IMR-90 (cell line): Measurements from ENCODE around the gene PRKAG2. TPM values are rescaled to one million over a fixed set of nuclear protein-coding genes. Genes with fewer than 3 reads are reported as not detected.

Source experiments
- ATAC-seq: fragments of 200-7000 bp; cut with Tn5 transposase; 2 replicates; pipeline ENCODE4 v1.9.1; 2020; ENCODE audit warnings: low read depth, mild to moderate bottlenecking, moderate library complexity
- BruUV-seq: library from RNA; stranded (reverse); fragments of 400-500 nt; replicated peaks from 2 replicates; lab custom pipeline; 2021; lab: Mats Ljungman, UMichigan
- CTCF ChIA-PET: fragments of 300-600 bp; formaldehyde crosslinking; extraction: SDS; loops from one replicate; lab custom pipeline; 2021; ENCODE audit warnings: antibody characterized with exemption; lab: Yijun Ruan, JAX
- POLR2A ChIA-PET: fragments of 300-600 bp; sonication (Branson Sonifier 250); formaldehyde crosslinking; loops from one replicate; lab custom pipeline; 2022; ENCODE audit warnings: antibody characterized with exemption; ENCODE audit not compliant: unreplicated experiment; lab: Charles Lee
- DNase-seq: peaks from one replicate; pipeline ENCODE4 v3.0.0; 2013
- H2AFZ ChIP-seq: replicated peaks from 2 replicates; pipeline ENCODE3; 2013; ENCODE audit warnings: low read length, mild to moderate bottlenecking; ENCODE audit not compliant: poor library complexity
- H2AK5ac ChIP-seq: 2 replicates; pipeline ENCODE4 v1.6.1; 2013; ENCODE audit warnings: low read depth, low read length, inconsistent platforms
- H2AK9ac ChIP-seq: replicated peaks from 2 replicates; pipeline ENCODE3; 2013; ENCODE audit warnings: mild to moderate bottlenecking, low read depth, low read length, moderate library complexity; ENCODE audit not compliant: poor library complexity
- H2BK120ac ChIP-seq: 2 replicates; pipeline ENCODE4 v1.6.1; 2013; ENCODE audit warnings: low read depth, low read length, inconsistent platforms
- H2BK15ac ChIP-seq: 3 replicates; pipeline ENCODE4 v1.6.1; 2013; ENCODE audit warnings: low read depth, low read length, inconsistent platforms
- H2BK20ac ChIP-seq: 2 replicates; pipeline ENCODE4 v1.6.1; 2013; ENCODE audit warnings: low read depth, mild to moderate bottlenecking, inconsistent platforms, low read length, moderate library complexity
- H2BK5ac ChIP-seq: 2 replicates; pipeline ENCODE4 v1.6.1; 2013; ENCODE audit warnings: mild to moderate bottlenecking, low read depth, low read length, inconsistent platforms; ENCODE audit not compliant: poor library complexity, severe bottlenecking
- H3K14ac ChIP-seq: replicated peaks from 2 replicates; pipeline ENCODE4 v1.6.1; 2013; ENCODE audit warnings: low read depth, low read length, inconsistent platforms
- H3K18ac ChIP-seq: 2 replicates; pipeline ENCODE4 v1.6.1; 2013; ENCODE audit warnings: low read depth, low read length, control low read depth
- H3K23ac ChIP-seq: 2 replicates; pipeline ENCODE4 v1.6.1; 2013; ENCODE audit warnings: low read depth, low read length, inconsistent platforms
- H3K27ac ChIP-seq: 2 replicates; pipeline ENCODE4 v1.5.1; 2013; ENCODE audit warnings: mild to moderate bottlenecking, control low read depth, low read length; ENCODE audit not compliant: insufficient read depth
- H3K27me3 ChIP-seq: 2 replicates; pipeline ENCODE4 v1.6.1; 2013; ENCODE audit warnings: low read length; ENCODE audit not compliant: control insufficient read depth, insufficient read depth
- H3K36me3 ChIP-seq: 2 replicates; pipeline ENCODE4 v1.6.1; 2013; ENCODE audit warnings: low read length, mixed read lengths; ENCODE audit not compliant: control insufficient read depth, insufficient read depth
- H3K4ac ChIP-seq: 2 replicates; pipeline ENCODE4 v1.6.1; 2013; ENCODE audit warnings: low read depth, low read length, inconsistent platforms
- H3K4me1 ChIP-seq: 2 replicates; pipeline ENCODE4 v1.6.1; 2013; ENCODE audit warnings: low read length, mixed read lengths; ENCODE audit not compliant: control insufficient read depth, insufficient read depth
- H3K4me2 ChIP-seq: 2 replicates; pipeline ENCODE4 v1.6.1; 2013; ENCODE audit warnings: low read depth, mild to moderate bottlenecking, control low read depth, low read length, moderate library complexity
- H3K4me3 ChIP-seq: 2 replicates; pipeline ENCODE4 v1.5.1; 2013; ENCODE audit warnings: low read depth, mild to moderate bottlenecking, control low read depth, low read length, moderate library complexity; ENCODE audit not compliant: insufficient read depth
- H3K56ac ChIP-seq: 2 replicates; pipeline ENCODE4 v1.6.1; 2013; ENCODE audit warnings: low read length, inconsistent platforms; ENCODE audit not compliant: insufficient read depth; ENCODE audit errors: extremely low read depth
- H3K79me1 ChIP-seq, 2 experiments: 2 replicates each; pipeline ENCODE4 v1.6.1; 2013; ENCODE audit warnings: low read length in 2 of 2, inconsistent platforms in 1 of 2, low read depth in 1 of 2
- H3K9ac ChIP-seq: 2 replicates; pipeline ENCODE4 v1.6.1; 2013; ENCODE audit warnings: low read depth, low read length, control low read depth
- H3K9me1 ChIP-seq: 2 replicates; pipeline ENCODE4 v1.6.1; 2013; ENCODE audit warnings: low read length, inconsistent platforms; ENCODE audit not compliant: insufficient read depth
- H3K9me3 ChIP-seq: 2 replicates; pipeline ENCODE4 v1.6.1; 2013; ENCODE audit warnings: low read length; ENCODE audit not compliant: control insufficient read depth, insufficient read depth
- H4K20me1 ChIP-seq: 2 replicates; pipeline ENCODE4 v1.6.1; 2013; ENCODE audit warnings: low read length, inconsistent platforms; ENCODE audit not compliant: insufficient read depth
- H4K5ac ChIP-seq: 2 replicates; pipeline ENCODE4 v1.6.1; 2013; ENCODE audit warnings: mild to moderate bottlenecking, low read depth, low read length, control low read depth
- H4K8ac ChIP-seq, 2 experiments: 2 replicates each; pipeline ENCODE4 v1.6.1; 2013; ENCODE audit warnings: low read depth in 2 of 2, low read length in 2 of 2, control low read depth in 1 of 2, inconsistent platforms in 1 of 2
- H4K91ac ChIP-seq: 2 replicates; pipeline ENCODE4 v1.6.1; 2013; ENCODE audit warnings: low read depth, low read length, inconsistent platforms; ENCODE audit not compliant: insufficient read depth
- BHLHE40 ChIP-seq: fragments of 150-350 bp; IDR thresholded peaks from 2 replicates; pipeline ENCODE4 v1.6.1; 2016; ENCODE audit warnings: mild to moderate bottlenecking, low read depth, low read length
- CEBPB ChIP-seq: IDR thresholded peaks from 2 replicates; pipeline ENCODE4 v1.6.1; 2012; ENCODE audit warnings: low read depth, low read length, improper control_type of control experiment
- MAFK ChIP-seq: IDR thresholded peaks from 2 replicates; pipeline ENCODE4 v1.6.1; 2012; ENCODE audit warnings: low read depth, low read length, improper control_type of control experiment
- MXI1 ChIP-seq: IDR thresholded peaks from 2 replicates; pipeline ENCODE4 v1.6.1; 2012; ENCODE audit warnings: low read depth, mild to moderate bottlenecking, low read length, moderate library complexity, borderline replicate concordance
- NFE2L2 ChIP-seq: fragments of 150-350 bp; IDR thresholded peaks from 2 replicates; pipeline ENCODE4 v1.6.1; 2016; ENCODE audit warnings: low read depth, mild to moderate bottlenecking, low read length
- POLR2A ChIP-seq: IDR thresholded peaks from 2 replicates; pipeline ENCODE4 v1.6.1; 2012; ENCODE audit warnings: mild to moderate bottlenecking, low read depth, low read length
- RAD21 ChIP-seq: IDR thresholded peaks from 2 replicates; pipeline ENCODE4 v1.6.1; 2012; ENCODE audit warnings: low read length, improper control_type of control experiment
- RFX5 ChIP-seq: IDR thresholded peaks from 2 replicates; pipeline ENCODE4 v1.8.0; 2012; ENCODE audit warnings: low read depth, mild to moderate bottlenecking, low read length, moderate library complexity
- SMC3 ChIP-seq: fragments of 150-350 bp; IDR thresholded peaks from 2 replicates; pipeline ENCODE4 v1.6.1; 2016; ENCODE audit warnings: low read depth, mild to moderate bottlenecking, antibody characterized with exemption, low read length, moderate library complexity
- USF2 ChIP-seq: fragments of 150-350 bp; IDR thresholded peaks from 2 replicates; pipeline ENCODE4 v1.6.1; 2017; ENCODE audit warnings: mild to moderate bottlenecking, antibody characterized with exemption, low read length, low read depth
- WGBS, 2 experiments: methylation state at CpG; one replicate each; pipeline versions ENCODE4 v1.1.5 to v1.1.7; 2013; ENCODE audit warnings: missing lambda C conversion rate in 2 of 2; ENCODE audit not compliant: insufficient read length in 1 of 2; ENCODE audit errors: extremely low coverage in 2 of 2; 5-methylcytosine and 5-hydroxymethylcytosine counted together
- dilution Hi-C: fragments of 300-500 bp; cut with HindIII; formaldehyde crosslinking; loops from one replicate; pipeline ENCODE4 v1.14.3; 2018; ENCODE audit warnings: low sequenced_read_pairs; ENCODE audit not compliant: unreplicated experiment
- in situ Hi-C: fragments of 300-500 bp; cut with MboI; formaldehyde crosslinking; loops from 3 replicates; pipeline ENCODE4 v1.14.3; 2019; ENCODE audit warnings: low sequenced_read_pairs, inconsistent platforms, mixed read lengths
- intact Hi-C: fragments of 100-400 bp; cut with micrococcal nuclease; formaldehyde crosslinking; loops from 2 replicates; pipeline ENCODE4 v1.10.0; 2022
- polyA plus RNA-seq, 3 experiments: library from polyadenylated mRNA; depleted of rRNA; stranded (reverse); fragments of >200 nt; gene quantifications; 2 replicates each; pipeline ENCODE4 v1.2.3, GENCODE V29; 2012; ENCODE audit warnings: low replicate concordance in 1 of 3
- total RNA-seq: library from RNA; depleted of rRNA; stranded (reverse); fragments of >200 nt; gene quantifications from 2 replicates; pipeline ENCODE4 v1.2.3, GENCODE V29; 2012

The PRKAG2 gene
- total and polyA plus RNA-seq, 2 of the 4 experiments (the other 2 are of a cell fraction): 15.4 to 21.6 TPM

DNA sequence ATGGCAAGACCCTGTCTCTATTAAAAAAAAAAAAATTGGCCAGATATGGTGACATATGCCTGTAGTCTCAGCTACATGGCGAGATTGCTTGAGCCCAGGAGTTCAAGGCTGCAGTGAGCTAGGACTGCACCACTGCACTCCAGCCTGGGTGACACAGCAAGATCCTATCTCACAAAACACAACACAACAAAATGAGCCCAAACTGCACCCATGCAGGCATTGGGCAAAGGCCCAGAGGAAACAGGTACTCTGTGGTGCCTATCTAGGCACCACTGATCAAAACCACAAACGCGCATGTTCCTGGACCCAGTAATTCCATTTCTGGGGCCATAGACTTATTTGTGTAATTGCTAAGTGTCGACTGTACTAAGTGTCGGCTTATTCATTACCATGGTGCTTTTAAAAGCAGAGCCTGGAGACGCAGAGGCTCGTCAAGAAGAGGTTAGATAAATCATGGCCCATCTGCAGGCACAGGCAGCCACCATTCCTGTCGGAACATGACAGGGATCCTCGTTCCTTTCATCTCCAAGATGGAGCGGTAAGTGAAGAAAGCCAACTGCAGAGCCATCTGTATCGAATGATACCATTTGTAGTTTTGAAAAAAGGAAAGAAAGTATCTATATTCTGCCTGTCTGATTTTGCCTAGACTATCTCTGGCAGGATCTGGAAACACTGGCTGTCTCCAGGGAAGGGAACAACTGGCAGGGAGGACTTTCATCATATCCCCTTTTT, 196.9 kb downstream of the PRKAG2 start:
- no peak for TF ChIP-seq MXI1
- TF ChIP-seq POLR2A: no peak
- TF ChIP-seq BHLHE40: no peak
- TF ChIP-seq NFE2L2: no peak
- no peak for TF ChIP-seq RFX5
- no peak for TF ChIP-seq SMC3
- TF ChIP-seq USF2: no peak
- TF ChIP-seq RAD21: no peak
- TF ChIP-seq MAFK: no peak
- TF ChIP-seq CEBPB: no peak
- Histone ChIP-seq H3K36me3 (no peaks in the 10 kb centered on the region), H3K4me1 (peaks cover 12% of the 10 kb centered on the region), H2AFZ (no peak overlapping the region), H3K9me3 (no peaks in the 10 kb centered on the region), H2BK15ac (peak overlapping the region; percentile 23; the same call in 2 of the 3 replicates), H3K14ac (no peak overlapping the region; the same call in 1 of the 2 replicates), H3K27ac (peak overlapping the region; percentile 63; the same call in 1 of the 2 replicates), H4K91ac (peak overlapping the region; percentile 54), H2BK20ac (peak overlapping the region; percentile 80), H3K4ac (peak overlapping the region; percentile 77), H3K4me2 (no peak overlapping the region), H3K18ac (0 out of 2 replicates have a peak overlapping the region, but pooled peaks have one; percentile 5), H2BK5ac (peak overlapping the region; percentile 42), H3K56ac (no peak overlapping the region), H2BK120ac (peak overlapping the region; percentile 83), H3K9me1 (peaks cover 14% of the 10 kb centered on the region), H4K5ac (no peak overlapping the region), H4K20me1 (no peaks in the 10 kb centered on the region), H2AK9ac (no peak overlapping the region), H3K9ac (no peak overlapping the region), H4K8ac (peak overlapping the region; percentile 33 to 39; a peak in 3 of 4 replicates), H3K79me1 (no peaks in the 10 kb centered on the region), H3K4me3 (no peak overlapping the region), H3K23ac (0 out of 2 replicates have a peak overlapping the region, but pooled peaks have one; percentile 29), H3K27me3 (no peaks in the 10 kb centered on the region), H2AK5ac (peak overlapping the region; percentile 64)
- CTCF ChIA-PET: interaction anchor here (0.6 kb wide), 1 partner anchor 87 kb away, joined by 3 read pairs; no protein-coding TSS in a partner anchor
- 76% methylated on average over 4 of the region's 11 CpGs; no CpG with 5 or more reads in 1 of the 2 experiments for WGBS, 2 experiments
- in situ Hi-C loops: no loop called here
- ATAC-seq (no peak; the same call in 1 of the 2 replicates), DNase-seq (no peak)
- no TSS peak for BruUV-seq
- intact Hi-C loops: no loop called here
- POLR2A ChIA-PET: no interaction called here
- dilution Hi-C loops: no loop called here
